Hepatocyte (in vitro differentiated cells): ENCODE results near the gene PGM3. TPM values are rescaled to one million over a fixed set of nuclear protein-coding genes. Genes with fewer than 3 reads are reported as not detected.

ENCODE experiments used
- DNase-seq: peaks from one replicate; pipeline ENCODE4 v3.0.0-alpha.2; 2016; ENCODE audit warnings: low spot score
- H2AFZ ChIP-seq: fragments of 200-600 bp; sonication (generic); 2 replicates; pipeline ENCODE4 v1.6.0; 2016; ENCODE audit warnings: antibody characterized with exemption, mild to moderate bottlenecking
- H3K27ac ChIP-seq: fragments of 200-600 bp; sonication (generic); 2 replicates; pipeline ENCODE4 v1.5.1; 2016; ENCODE audit warnings: mild to moderate bottlenecking
- H3K27me3 ChIP-seq: fragments of 200-600 bp; sonication (generic); 2 replicates; pipeline ENCODE4 v1.6.1; 2016
- H3K36me3 ChIP-seq: fragments of 200-600 bp; sonication (generic); replicated peaks from 2 replicates; pipeline ENCODE4 v1.5.1; 2016; ENCODE audit warnings: low read depth; ENCODE audit not compliant: insufficient read depth
- H3K4me1 ChIP-seq: fragments of 200-600 bp; sonication (generic); 2 replicates; pipeline ENCODE4 v1.5.1; 2016; ENCODE audit warnings: mild to moderate bottlenecking, moderate library complexity; ENCODE audit not compliant: insufficient read depth
- H3K4me2 ChIP-seq: fragments of 200-600 bp; sonication (generic); 2 replicates; pipeline ENCODE4 v1.6.0; 2016
- H3K4me3 ChIP-seq: fragments of 200-600 bp; sonication (generic); 2 replicates; pipeline ENCODE4 v1.5.1; 2016; ENCODE audit warnings: mild to moderate bottlenecking
- H3K79me2 ChIP-seq: fragments of 200-600 bp; sonication (generic); 2 replicates; pipeline ENCODE4 v1.6.0; 2017; ENCODE audit warnings: mild to moderate bottlenecking
- H3K9me2 ChIP-seq: fragments of 200-600 bp; sonication (generic); replicated peaks from 2 replicates; pipeline ENCODE4 v1.6.0; 2017; ENCODE audit warnings: mild to moderate bottlenecking; ENCODE audit not compliant: insufficient read depth
- H3K9me3 ChIP-seq: fragments of 200-600 bp; sonication (generic); 2 replicates; pipeline ENCODE4 v1.5.1; 2016; ENCODE audit warnings: low read depth, mild to moderate bottlenecking
- H4K20me1 ChIP-seq: fragments of 200-600 bp; sonication (generic); 2 replicates; pipeline ENCODE4 v1.6.0; 2016; ENCODE audit warnings: mild to moderate bottlenecking; ENCODE audit not compliant: insufficient read depth, poor library complexity, severe bottlenecking
- EZH2 ChIP-seq: fragments of 200-600 bp; sonication (generic); IDR thresholded peaks from 2 replicates; pipeline ENCODE4 v1.6.1; 2016; ENCODE audit warnings: antibody characterized with exemption, mild to moderate bottlenecking, borderline replicate concordance
- EZH2phosphoT487 ChIP-seq: fragments of 200-600 bp; sonication (generic); IDR thresholded peaks from one replicate; pipeline ENCODE4 v1.6.1; 2018; ENCODE audit warnings: antibody characterized with exemption, mild to moderate bottlenecking, low read depth, moderate library complexity; ENCODE audit not compliant: unreplicated experiment, severe bottlenecking
- WGBS: methylation state at CpG from one replicate; pipeline ENCODE4 v1.1.6; 2016; ENCODE audit warnings: low lambda C conversion rate; ENCODE audit errors: missing lambda C conversion rate; 5-methylcytosine and 5-hydroxymethylcytosine counted together
- polyA plus RNA-seq: library from polyadenylated mRNA; unstranded; fragments of >200 nt; fragmentation: Nextera tagmentation; extraction: Ambion mirVana; gene quantifications from 2 replicates; pipeline ENCODE4 v1.2.1, GENCODE V29; 2016
- total RNA-seq: library from RNA; depleted of rRNA; stranded (reverse); fragments of >200 nt; gene quantifications from 2 replicates; pipeline ENCODE4 v1.2.3, GENCODE V29; 2014
- TF ChIP-seq, protein P1 (sequence below): fragments of 200-600 bp; sonication (generic); IDR thresholded peaks from 2 replicates; pipeline ENCODE4 v1.5.1; 2016; ENCODE audit warnings: antibody characterized with exemption, mild to moderate bottlenecking; ENCODE audit not compliant: poor library complexity

PGM3 gene
- total and polyA plus RNA-seq, 2 experiments from 2014 or later = 94.9 to 106 TPM

DNA sequence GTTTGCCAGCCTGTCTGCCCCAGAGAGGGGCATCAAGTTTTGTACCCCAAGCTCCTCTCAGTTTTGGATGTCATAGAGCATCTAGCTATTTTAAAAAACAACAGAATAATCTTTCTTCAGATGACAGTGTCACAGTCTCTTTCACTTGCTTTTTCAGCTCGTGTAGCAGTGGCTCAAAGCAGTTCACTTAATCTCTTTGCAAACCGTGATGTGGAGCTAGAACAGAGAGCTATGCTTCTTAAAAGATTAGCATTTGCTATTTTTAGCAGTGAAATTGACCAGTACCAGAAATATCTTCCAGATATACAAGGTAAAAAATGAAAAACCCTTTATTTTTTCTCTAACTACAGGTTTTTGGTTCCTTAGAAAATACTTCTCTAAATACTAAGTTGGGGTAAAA is 37.3 kb downstream of the PGM3 start:
- TF ChIP-seq EZH2 = no peak
- no peak for TF ChIP-seq EZH2phosphoT487
- TF ChIP-seq, protein P1, sequence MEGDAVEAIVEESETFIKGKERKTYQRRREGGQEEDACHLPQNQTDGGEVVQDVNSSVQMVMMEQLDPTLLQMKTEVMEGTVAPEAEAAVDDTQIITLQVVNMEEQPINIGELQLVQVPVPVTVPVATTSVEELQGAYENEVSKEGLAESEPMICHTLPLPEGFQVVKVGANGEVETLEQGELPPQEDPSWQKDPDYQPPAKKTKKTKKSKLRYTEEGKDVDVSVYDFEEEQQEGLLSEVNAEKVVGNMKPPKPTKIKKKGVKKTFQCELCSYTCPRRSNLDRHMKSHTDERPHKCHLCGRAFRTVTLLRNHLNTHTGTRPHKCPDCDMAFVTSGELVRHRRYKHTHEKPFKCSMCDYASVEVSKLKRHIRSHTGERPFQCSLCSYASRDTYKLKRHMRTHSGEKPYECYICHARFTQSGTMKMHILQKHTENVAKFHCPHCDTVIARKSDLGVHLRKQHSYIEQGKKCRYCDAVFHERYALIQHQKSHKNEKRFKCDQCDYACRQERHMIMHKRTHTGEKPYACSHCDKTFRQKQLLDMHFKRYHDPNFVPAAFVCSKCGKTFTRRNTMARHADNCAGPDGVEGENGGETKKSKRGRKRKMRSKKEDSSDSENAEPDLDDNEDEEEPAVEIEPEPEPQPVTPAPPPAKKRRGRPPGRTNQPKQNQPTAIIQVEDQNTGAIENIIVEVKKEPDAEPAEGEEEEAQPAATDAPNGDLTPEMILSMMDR = no peak
- no peaks in the 10 kb centered on the region for H3K36me3 ChIP-seq
- no peak for DNase-seq

DNA sequence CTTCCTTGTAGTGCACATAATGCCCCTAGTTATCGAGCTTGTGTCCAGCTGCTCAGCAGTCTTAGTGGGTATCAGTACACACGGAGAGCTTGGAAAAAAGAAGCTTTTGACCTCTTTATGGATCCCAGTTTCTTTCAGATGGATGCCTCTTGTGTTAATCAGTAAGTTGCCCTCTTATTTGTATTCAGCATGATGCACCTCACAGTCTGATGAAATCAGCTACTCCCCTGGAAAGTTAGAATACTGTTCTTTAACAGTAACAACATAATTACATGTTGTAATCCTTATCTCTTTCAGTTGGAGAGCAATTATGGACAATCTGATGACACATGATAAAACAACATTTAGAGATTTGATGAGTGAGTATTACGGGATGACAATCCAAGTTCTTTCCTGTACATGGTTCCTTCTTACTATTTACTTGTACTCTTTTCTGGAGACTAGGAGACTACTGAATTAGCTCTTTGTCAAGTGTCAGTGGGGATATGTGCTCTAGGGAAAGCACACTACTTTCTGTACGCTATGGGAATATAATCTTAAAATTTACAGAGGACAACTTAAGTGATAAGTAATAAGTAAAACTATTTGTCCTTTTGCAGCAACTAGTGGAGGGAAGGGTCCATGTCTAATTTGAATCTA is 39.1 kb downstream of the PGM3 start:
- H3K4me1 ChIP-seq = no peaks in the 10 kb centered on the region
- no peak overlapping the region for H2AFZ ChIP-seq
- no peaks in the 10 kb centered on the region for H4K20me1 ChIP-seq
- H3K79me2 ChIP-seq = no peaks in the 10 kb centered on the region
- peak overlapping the region; percentile 14 for H3K4me2 ChIP-seq
- DNase-seq = peak; percentile 11
- no peak overlapping the region for H3K4me3 ChIP-seq
- no peaks in the 10 kb centered on the region for H3K9me2 ChIP-seq
- no peak overlapping the region for H3K27ac ChIP-seq
- H3K36me3 ChIP-seq = no peaks in the 10 kb centered on the region
- TF ChIP-seq EZH2phosphoT487 (no peak), EZH2 (no peak)
- TF ChIP-seq, protein P1 = no peak
- WGBS = 67% methylated on average over 4 of the region's 4 CpGs
- H3K27me3 ChIP-seq = no peaks in the 10 kb centered on the region
- H3K9me3 ChIP-seq = no peaks in the 10 kb centered on the region

More for the DNA sequence above, 37.3 kb downstream of the PGM3 start:
- Histone ChIP-seq H2AFZ (no peak overlapping the region), H4K20me1 (no peaks in the 10 kb centered on the region), H3K9me2 (no peaks in the 10 kb centered on the region), H3K4me2 (no peak overlapping the region), H3K27me3 (no peaks in the 10 kb centered on the region), H3K4me3 (no peak overlapping the region), H3K4me1 (no peaks in the 10 kb centered on the region), H3K9me3 (no peaks in the 10 kb centered on the region), H3K79me2 (no peaks in the 10 kb centered on the region), H3K27ac (no peak overlapping the region)
- 39% methylated on average over 2 of the region's 2 CpGs for WGBS

- Histone ChIP-seq H3K27me3 (no peaks in the 10 kb centered on the region), H3K9me2 (no peaks in the 10 kb centered on the region), H3K27ac (no peak overlapping the region), H3K9me3 (no peaks in the 10 kb centered on the region), H2AFZ (no peak overlapping the region), H3K36me3 (no peaks in the 10 kb centered on the region), H3K79me2 (no peaks in the 10 kb centered on the region), H3K4me3 (no peak overlapping the region), H4K20me1 (no peaks in the 10 kb centered on the region), H3K4me2 (no peak overlapping the region), H3K4me1 (no peaks in the 10 kb centered on the region)
- TF ChIP-seq, protein P1 = no peak
- TF ChIP-seq EZH2 (no peak), EZH2phosphoT487 (no peak)
- no peak for DNase-seq
- WGBS = 88% methylated on average over 1 of the region's 1 CpG
Measured at GRCh38 chr6:83152913-83153312, 40.2 kb downstream of the PGM3 start.
